ENCODE measurements around the gene LDB2. TPM values are rescaled to one million over a fixed set of nuclear protein-coding genes. Genes with fewer than 3 reads are reported as not detected.
A peak's percentile ranks its signal among the peaks of the same experiment; 100 is the strongest.

Gene LDB2
- total RNA-seq, 4 donors from 2014 or later: 48.8 to 298 (median 152) TPM

DNA sequence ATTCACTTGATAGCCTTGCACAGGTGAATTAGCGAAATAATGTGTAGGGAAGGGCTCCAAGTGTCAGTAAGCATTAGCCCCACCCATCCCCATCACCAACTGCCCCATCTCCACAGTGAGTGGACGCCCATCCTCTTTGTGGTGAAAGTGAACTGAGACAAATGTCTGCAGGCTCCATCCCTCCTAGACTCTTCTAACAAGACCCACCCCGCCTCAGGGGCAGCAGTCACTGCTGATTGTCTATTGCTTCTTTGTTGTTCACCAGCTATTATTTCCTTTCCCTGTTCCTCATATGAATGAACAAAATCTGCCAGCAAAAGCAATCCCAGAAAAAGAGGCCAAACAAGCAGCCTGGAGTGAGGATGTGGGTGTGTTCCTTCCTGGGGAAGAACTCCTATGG lies 96.4 kb downstream of the LDB2 start:
- Histone ChIP-seq H3K27me3 (no peaks in the 10 kb centered on the region), H3K4me3 (no peak overlapping the region), H3K4me1 (no peaks in the 10 kb centered on the region), H3K36me3 (no peaks in the 10 kb centered on the region), H3K9me3 (no peaks in the 10 kb centered on the region), H3K27ac (no peak overlapping the region)
- TF ChIP-seq POLR2A (IDR thresholded peaks at IDR 0.05): no peak
- TF ChIP-seq, protein P1, sequence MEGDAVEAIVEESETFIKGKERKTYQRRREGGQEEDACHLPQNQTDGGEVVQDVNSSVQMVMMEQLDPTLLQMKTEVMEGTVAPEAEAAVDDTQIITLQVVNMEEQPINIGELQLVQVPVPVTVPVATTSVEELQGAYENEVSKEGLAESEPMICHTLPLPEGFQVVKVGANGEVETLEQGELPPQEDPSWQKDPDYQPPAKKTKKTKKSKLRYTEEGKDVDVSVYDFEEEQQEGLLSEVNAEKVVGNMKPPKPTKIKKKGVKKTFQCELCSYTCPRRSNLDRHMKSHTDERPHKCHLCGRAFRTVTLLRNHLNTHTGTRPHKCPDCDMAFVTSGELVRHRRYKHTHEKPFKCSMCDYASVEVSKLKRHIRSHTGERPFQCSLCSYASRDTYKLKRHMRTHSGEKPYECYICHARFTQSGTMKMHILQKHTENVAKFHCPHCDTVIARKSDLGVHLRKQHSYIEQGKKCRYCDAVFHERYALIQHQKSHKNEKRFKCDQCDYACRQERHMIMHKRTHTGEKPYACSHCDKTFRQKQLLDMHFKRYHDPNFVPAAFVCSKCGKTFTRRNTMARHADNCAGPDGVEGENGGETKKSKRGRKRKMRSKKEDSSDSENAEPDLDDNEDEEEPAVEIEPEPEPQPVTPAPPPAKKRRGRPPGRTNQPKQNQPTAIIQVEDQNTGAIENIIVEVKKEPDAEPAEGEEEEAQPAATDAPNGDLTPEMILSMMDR (IDR thresholded peaks at IDR 0.05): no peak
- intact Hi-C loops (cut with DNase I; ENCODE audit: low total_unique reads): no loop called here
- no peak for DNase-seq

DNA sequence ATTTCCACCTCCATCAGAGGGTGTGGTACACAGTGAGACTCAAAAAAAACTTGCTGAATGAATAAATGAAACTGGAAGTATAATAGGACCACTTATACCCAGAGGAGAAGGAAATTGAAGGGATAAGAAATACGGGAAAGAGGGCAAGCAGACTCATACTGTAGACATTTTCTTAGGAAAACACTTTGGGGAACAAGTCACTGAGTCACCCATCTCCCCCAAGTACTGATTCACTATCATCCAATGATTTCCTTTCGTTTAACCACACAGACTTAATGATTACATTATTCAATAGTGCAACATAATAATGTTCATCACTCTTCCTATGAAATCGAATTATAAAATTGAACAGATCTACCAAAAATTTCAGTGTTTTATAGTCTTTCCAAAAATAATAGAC lies 97.1 kb downstream of the LDB2 start:
- no peak for DNase-seq
- H3K36me3 ChIP-seq: no peaks in the 10 kb centered on the region
- H3K27me3 ChIP-seq: no peaks in the 10 kb centered on the region
- H3K4me1 ChIP-seq: no peaks in the 10 kb centered on the region
- H3K9me3 ChIP-seq: no peaks in the 10 kb centered on the region
- H3K4me3 ChIP-seq: no peak overlapping the region
- intact Hi-C loops (cut with DNase I; ENCODE audit: low total_unique reads): no loop called here
- no peak overlapping the region for H3K27ac ChIP-seq
- TF ChIP-seq, protein P1 (IDR thresholded peaks at IDR 0.05): no peak

DNA sequence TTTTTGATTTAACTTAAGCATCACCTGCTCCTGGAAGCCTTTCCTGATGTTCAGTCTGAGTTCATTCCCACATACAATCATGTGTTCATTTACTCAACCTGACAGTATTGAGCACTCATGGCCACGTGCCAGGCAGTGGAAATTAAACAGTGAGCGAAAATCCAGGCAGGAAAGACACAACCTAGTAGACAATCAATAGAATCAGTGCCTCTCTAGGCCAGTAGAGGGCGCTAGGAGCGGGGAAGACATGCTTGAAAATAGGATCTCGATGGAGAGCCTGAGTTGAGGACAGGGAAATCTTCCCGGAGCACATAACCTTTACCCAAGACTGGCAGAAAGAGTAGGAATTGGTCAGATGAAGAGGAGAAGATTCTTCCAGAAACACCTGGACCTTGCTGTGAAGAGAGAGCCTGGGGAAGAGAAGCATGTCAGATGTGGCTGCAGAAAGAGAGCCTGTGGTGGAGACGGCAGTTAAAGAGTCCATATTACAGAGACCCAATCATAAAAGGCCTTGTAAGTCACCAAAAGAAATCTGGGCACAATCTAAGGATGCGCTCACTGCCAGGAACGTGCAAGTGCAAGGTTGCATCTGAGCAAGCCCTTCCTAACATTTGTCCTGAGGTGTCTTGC lies 103.5 kb downstream of the LDB2 start:
- peak; percentile 46 to 66 for DNase-seq
- H3K4me1 ChIP-seq: no peaks in the 10 kb centered on the region
- no peak overlapping the region for H3K27ac ChIP-seq
- intact Hi-C loops (cut with DNase I; ENCODE audit: low total_unique reads): no loop called here
- no peaks in the 10 kb centered on the region for H3K27me3 ChIP-seq
- no peaks in the 10 kb centered on the region for H3K9me3 ChIP-seq
- TF ChIP-seq, protein P1 (IDR thresholded peaks at IDR 0.05): peak; percentile 49 to 59 (median 55)
- no peak for TF ChIP-seq POLR2A (IDR thresholded peaks at IDR 0.05)
- H3K4me3 ChIP-seq: no peak overlapping the region
- H3K36me3 ChIP-seq: no peaks in the 10 kb centered on the region

DNA sequence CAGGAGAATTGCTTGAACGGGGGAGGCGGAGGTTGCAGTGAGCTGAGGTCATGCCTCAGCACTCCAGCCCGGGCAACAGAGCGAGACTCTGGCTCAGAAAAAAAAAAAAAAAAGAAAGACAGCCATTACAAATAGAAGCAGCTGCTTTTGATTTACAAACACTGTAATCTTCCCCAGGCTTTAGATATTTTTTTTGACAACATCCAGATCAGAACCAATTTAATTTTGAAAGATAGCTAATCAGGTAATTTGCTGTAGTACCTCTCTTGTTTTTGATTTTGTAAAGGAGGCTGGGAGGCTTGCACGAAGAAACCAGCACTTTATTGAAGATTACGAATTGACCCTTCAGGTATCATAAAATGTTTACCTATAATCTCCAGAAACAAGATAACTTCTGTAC lies 107.0 kb downstream of the LDB2 start:
- intact Hi-C loops (cut with DNase I; ENCODE audit: low total_unique reads): no loop called here
- Histone ChIP-seq H3K27me3 (no peaks in the 10 kb centered on the region), H3K9me3 (no peaks in the 10 kb centered on the region), H3K4me1 (no peaks in the 10 kb centered on the region), H3K36me3 (no peaks in the 10 kb centered on the region), H3K4me3 (no peak overlapping the region), H3K27ac (no peak overlapping the region)
- TF ChIP-seq POLR2A (IDR thresholded peaks at IDR 0.05): no peak
- DNase-seq: no peak

DNA sequence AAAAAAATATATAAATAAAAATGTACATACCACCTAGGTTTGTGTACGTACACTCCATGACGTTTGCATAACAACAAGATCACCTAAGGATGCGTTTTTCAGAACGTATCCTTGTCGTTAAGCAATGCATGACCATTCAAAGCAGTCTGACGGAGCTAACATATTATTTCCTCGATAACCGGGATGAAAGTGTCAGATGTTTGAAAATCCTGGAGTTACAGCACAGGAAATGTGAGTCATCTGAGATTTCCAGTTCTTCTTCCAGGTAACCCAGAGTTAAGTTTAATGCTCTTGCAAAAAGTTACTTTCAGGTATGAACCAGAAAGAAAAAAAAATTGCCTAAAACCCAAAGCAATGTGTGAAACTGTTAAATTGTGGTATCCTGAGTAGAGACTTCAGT lies 107.9 kb downstream of the LDB2 start:
- Histone ChIP-seq H3K27ac (no peak overlapping the region), H3K9me3 (no peaks in the 10 kb centered on the region), H3K4me3 (no peak overlapping the region), H3K27me3 (no peaks in the 10 kb centered on the region), H3K4me1 (no peaks in the 10 kb centered on the region), H3K36me3 (no peaks in the 10 kb centered on the region)
- TF ChIP-seq, protein P1 (IDR thresholded peaks at IDR 0.05): no peak
- no peak for TF ChIP-seq POLR2A (IDR thresholded peaks at IDR 0.05)
- intact Hi-C loops (cut with DNase I; ENCODE audit: low total_unique reads): no loop called here
- no peak for DNase-seq

DNA sequence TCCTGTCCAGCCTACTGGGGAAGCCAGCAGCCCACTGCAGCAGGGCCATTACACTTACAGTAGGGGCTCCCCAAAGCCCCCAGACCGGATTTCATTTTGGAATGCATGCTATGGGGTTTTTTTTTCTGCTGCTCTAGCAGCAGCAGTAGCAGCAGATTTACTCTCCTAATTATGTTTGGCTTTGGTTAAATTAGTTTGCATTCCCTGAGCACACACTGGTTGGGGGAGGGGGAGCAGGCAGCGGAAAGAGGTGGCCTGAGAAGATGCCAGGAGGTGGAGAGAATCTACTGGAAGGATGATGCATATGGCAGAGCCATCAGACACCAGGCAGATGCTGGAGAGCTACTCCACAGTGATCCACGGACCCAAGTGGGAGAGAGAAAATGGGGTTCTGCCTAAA lies 109.6 kb downstream of the LDB2 start:
- H3K27me3 ChIP-seq: no peaks in the 10 kb centered on the region
- no peaks in the 10 kb centered on the region for H3K36me3 ChIP-seq
- H3K4me3 ChIP-seq: no peak overlapping the region
- H3K27ac ChIP-seq: no peak overlapping the region
- no peaks in the 10 kb centered on the region for H3K4me1 ChIP-seq
- H3K9me3 ChIP-seq: no peaks in the 10 kb centered on the region
- no peak for DNase-seq
- intact Hi-C loops (cut with DNase I; ENCODE audit: low total_unique reads): no loop called here
- TF ChIP-seq, protein P1 (IDR thresholded peaks at IDR 0.05): no peak
- TF ChIP-seq POLR2A (IDR thresholded peaks at IDR 0.05): no peak

All from uterus (tissue), 4 donors.